Ovary (tissue), 9 donors: ENCODE measurements around the gene SCYL3. TPM values are rescaled to one million over a fixed set of nuclear protein-coding genes. Genes with fewer than 3 reads are reported as not detected.

ENCODE experiments used
- DNase-seq, 5 donors: peaks; one replicate each; pipeline ENCODE4 v3.0.0-alpha.2; 2019 to 2020
- H3K27ac ChIP-seq, 2 donors: fragments of 200-600 bp; one replicate each; pipeline versions ENCODE4 v1.5.1 to v1.8.0; 2019 to 2022
- H3K27me3 ChIP-seq: fragments of 200-600 bp; one replicate; pipeline ENCODE4 v1.8.0; 2022
- H3K36me3 ChIP-seq: fragments of 200-600 bp; sonication (generic); one replicate; pipeline ENCODE4 v1.5.1; 2019
- H3K4me1 ChIP-seq: one replicate; pipeline ENCODE4 v1.8.1; 2013; ENCODE audit warnings: mild to moderate bottlenecking, moderate library complexity; ENCODE audit not compliant: insufficient read depth
- H3K4me3 ChIP-seq: fragments of 200-600 bp; sonication (generic); one replicate; pipeline ENCODE4 v1.5.1; 2017
- H3K9me3 ChIP-seq, 2 donors: fragments of 200-600 bp in 1 of 2; sonication (generic) in 1 of 2; one replicate each; pipeline versions ENCODE4 v1.5.1 to v1.8.1; 2013 to 2019; ENCODE audit warnings: mild to moderate bottlenecking in 1 of 2, moderate library complexity in 1 of 2
- EP300 ChIP-seq: sonication (generic); formaldehyde crosslinking; IDR thresholded peaks from one replicate; pipeline ENCODE4 v1.6.1; 2017; ENCODE audit warnings: antibody characterized with exemption
- POLR2A ChIP-seq: fragments of 450-650 bp; IDR thresholded peaks from one replicate; pipeline ENCODE4 v1.6.1; 2017; ENCODE audit warnings: antibody characterized with exemption, mild to moderate bottlenecking, moderate library complexity
- WGBS, 3 donors: extraction: QIAGEN DNeasy Blood & Tissue Kit in 1 of 3; methylation state at CpG; one replicate each; pipeline versions ENCODE4 v1.1.5 to v1.1.7; 2013 to 2017; 5-methylcytosine and 5-hydroxymethylcytosine counted together
- intact Hi-C, 4 donors: fragments of 100-400 bp; cut with DNase I; formaldehyde crosslinking; loops; one replicate each; pipeline versions ENCODE4 v1.11.0 to v1.15.1; 2022 to 2023
- polyA plus RNA-seq, 2 donors: library from polyadenylated mRNA; stranded (reverse); fragments of 200-250 nt in 1 of 2; fragments of 350-450 nt in 1 of 2; fragmentation: Illumina TruSeq in 1 of 2; extraction: RNeasy Lipid Tissue Mini Kit (QIAGEN cat#74804) in 1 of 2; gene quantifications; one replicate each; pipeline ENCODE4 v1.2.3, GENCODE V29; 2013 to 2014
- total RNA-seq, 7 donors: library from RNA; depleted of rRNA in 2 of 7; stranded (reverse); fragments of >200 nt in 2 of 7; fragmentation: NEBNext Ultra II Directional in 3 of 7; extraction: Animal tissue kit (Norgen Biotek cat#: 25700) in 3 of 7; gene quantifications; one replicate each; pipeline versions ENCODE4 v1.1.0 to v1.2.4, GENCODE V29; 2016 to 2023
- TF ChIP-seq, protein P1 (sequence below), 3 donors: fragments of 450-650 bp in 2 of 3; fragments of 200-600 bp in 1 of 3; IDR thresholded peaks; one replicate each; pipeline versions ENCODE4 v1.5.1 to v1.8.0; 2016 to 2022; ENCODE audit warnings: antibody characterized with exemption in 3 of 3, mild to moderate bottlenecking in 1 of 3
- donor health status: DM: no; HTN: no; CAD: no; lungs with moderate emphysema.
- donor health status: DM: no; HTN: no; CAD: no.
- donor health status: Bipolar disorder and iron deficiency.
- donor health status: DM: yes; HTN: yes; CAD: no.
- donor health status: DM: no; HTN: no; CAD: no.
- donor health status: DM: yes; HTN: yes; CAD: no.

SCYL3 gene
- total and polyA plus RNA-seq, 9 donors = 6.3 to 15.3 (median 9.9) TPM

DNA sequence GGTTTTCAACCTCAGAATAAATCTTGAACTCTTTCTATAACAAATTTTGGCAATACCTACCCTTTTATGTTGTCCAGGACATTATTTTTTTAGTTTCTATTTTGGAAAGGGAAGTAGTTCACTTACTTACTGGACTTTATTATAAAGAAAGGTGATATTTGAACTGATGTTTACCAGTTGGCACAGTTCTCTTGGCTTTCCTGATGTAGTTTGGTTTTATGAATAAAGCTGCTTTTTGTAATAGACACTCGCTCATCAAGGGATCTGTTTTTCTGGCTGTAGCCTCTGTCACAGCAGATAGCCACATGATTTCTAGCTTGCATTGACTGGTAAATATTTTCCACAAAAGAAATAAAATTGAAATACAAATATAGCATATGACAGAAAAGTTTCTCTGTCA lies 58.0 kb downstream of the SCYL3 start:
- Histone ChIP-seq H3K36me3 (no peaks in the 10 kb centered on the region), H3K27ac (no peak overlapping the region), H3K4me1 (no peaks in the 10 kb centered on the region), H3K9me3 (no peaks in the 10 kb centered on the region), H3K4me3 (no peak overlapping the region), H3K27me3 (no peaks in the 10 kb centered on the region)
- TF ChIP-seq, protein P1, sequence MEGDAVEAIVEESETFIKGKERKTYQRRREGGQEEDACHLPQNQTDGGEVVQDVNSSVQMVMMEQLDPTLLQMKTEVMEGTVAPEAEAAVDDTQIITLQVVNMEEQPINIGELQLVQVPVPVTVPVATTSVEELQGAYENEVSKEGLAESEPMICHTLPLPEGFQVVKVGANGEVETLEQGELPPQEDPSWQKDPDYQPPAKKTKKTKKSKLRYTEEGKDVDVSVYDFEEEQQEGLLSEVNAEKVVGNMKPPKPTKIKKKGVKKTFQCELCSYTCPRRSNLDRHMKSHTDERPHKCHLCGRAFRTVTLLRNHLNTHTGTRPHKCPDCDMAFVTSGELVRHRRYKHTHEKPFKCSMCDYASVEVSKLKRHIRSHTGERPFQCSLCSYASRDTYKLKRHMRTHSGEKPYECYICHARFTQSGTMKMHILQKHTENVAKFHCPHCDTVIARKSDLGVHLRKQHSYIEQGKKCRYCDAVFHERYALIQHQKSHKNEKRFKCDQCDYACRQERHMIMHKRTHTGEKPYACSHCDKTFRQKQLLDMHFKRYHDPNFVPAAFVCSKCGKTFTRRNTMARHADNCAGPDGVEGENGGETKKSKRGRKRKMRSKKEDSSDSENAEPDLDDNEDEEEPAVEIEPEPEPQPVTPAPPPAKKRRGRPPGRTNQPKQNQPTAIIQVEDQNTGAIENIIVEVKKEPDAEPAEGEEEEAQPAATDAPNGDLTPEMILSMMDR (IDR thresholded peaks at IDR 0.05) = no peak
- TF ChIP-seq EP300 = no peak
- TF ChIP-seq POLR2A = no peak
- intact Hi-C loops = no loop called here
- no peak for DNase-seq
- 96 to 100% (median 98%) methylated on average over 1 of the region's 1 CpG for WGBS, 3 donors

DNA sequence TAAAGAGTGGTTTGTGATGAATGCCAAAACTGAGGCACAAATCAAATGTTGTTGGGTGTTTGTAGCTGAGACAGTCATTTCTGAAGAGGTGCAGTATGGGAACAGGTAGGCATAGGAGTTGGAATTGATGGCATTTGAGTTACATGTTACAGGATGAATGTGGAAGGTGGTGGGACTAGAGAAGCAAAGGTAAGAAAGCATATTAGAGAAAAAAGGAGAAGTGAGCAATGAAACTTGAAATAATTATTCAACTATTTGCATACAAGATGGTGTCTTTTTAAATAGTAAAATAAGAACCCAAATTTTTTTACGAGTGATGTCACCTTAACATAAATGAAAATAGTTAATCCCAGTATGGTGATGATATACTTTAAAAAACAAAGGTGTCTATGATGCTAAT lies 58.8 kb downstream of the SCYL3 start:
- Histone ChIP-seq H3K36me3 (no peaks in the 10 kb centered on the region), H3K4me1 (no peaks in the 10 kb centered on the region), H3K27me3 (no peaks in the 10 kb centered on the region), H3K27ac (no peak overlapping the region), H3K4me3 (no peak overlapping the region), H3K9me3 (no peaks in the 10 kb centered on the region)
- TF ChIP-seq EP300 = no peak
- TF ChIP-seq, protein P1 (IDR thresholded peaks at IDR 0.05) = no peak
- TF ChIP-seq POLR2A = no peak
- intact Hi-C loops = no loop called here
- no peak for DNase-seq
- 90 to 100% (median 96%) methylated on average over 1 of the region's 1 CpG for WGBS, 3 donors

DNA sequence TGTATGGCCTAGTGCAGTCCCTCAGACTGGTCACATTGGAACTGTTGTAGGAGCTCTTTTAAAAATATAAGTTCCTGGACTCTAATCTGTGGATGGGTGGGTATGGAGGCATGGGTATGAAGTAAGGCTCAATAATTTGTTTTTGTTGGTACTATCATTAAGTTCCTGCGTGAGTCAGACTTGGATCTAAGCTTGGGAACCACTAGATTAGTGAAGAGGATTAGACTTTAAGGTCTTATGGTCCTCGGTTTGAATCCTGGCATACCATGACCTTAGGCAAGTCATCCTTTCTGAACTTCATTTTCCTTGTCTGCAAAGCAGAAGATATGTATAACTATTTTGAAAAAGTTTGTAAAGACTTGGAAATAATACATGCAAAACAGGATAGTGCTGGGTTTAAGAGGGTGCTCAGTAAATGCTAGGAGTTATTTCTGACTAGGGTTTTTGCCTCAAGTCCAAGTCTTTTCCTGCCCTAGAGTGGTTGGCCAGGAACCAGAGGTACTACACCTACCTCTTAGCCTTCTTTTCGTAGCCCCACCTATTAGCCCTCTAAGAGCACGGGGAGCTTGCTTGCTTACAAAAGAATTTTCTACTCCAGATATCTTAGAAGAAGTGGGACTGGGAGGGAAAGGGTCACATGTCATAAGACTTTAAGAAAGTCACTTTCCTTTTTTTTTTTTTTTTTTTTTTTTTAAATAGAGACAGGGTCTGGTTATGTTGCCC lies 60.4 kb downstream of the SCYL3 start:
- H3K27ac ChIP-seq = no peak overlapping the region
- no peaks in the 10 kb centered on the region for H3K27me3 ChIP-seq
- no peak for TF ChIP-seq POLR2A
- no peak for TF ChIP-seq EP300
- TF ChIP-seq, protein P1 (IDR thresholded peaks at IDR 0.05) = no peak
- no peaks in the 10 kb centered on the region for H3K4me1 ChIP-seq
- DNase-seq = no peak
- no peaks in the 10 kb centered on the region for H3K9me3 ChIP-seq
- intact Hi-C loops = no loop called here
- no peaks in the 10 kb centered on the region for H3K36me3 ChIP-seq
- H3K4me3 ChIP-seq = no peak overlapping the region
- 64 to 81% (median 71%) methylated on average over 4 of the region's 4 CpGs for WGBS, 3 donors

DNA sequence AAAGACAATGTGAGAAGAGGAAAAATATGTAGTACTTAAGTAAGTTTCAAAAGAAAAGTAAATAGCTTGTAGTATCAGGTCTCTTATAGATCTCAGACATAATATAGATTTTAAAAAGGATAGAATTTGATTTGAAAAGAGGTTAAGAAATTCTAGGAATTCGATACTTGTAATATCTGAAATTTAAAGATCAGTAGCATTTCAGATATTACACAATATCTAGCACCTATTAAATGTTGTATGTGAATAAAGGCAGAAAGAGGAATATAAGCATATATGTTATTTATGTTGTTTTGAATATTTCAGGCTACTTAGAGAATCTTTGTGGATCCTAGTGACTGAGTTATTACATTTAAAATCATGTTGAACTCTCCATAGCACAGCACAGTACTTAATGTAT lies 64.0 kb downstream of the SCYL3 start:
- no peaks in the 10 kb centered on the region for H3K27me3 ChIP-seq
- no peak for TF ChIP-seq POLR2A
- no peak for TF ChIP-seq EP300
- TF ChIP-seq, protein P1 (IDR thresholded peaks at IDR 0.05) = no peak
- no peak overlapping the region for H3K4me3 ChIP-seq
- 97% methylated on average over 1 of the region's 1 CpG for WGBS, 3 donors
- intact Hi-C loops = no loop called here
- no peak overlapping the region for H3K27ac ChIP-seq
- no peaks in the 10 kb centered on the region for H3K9me3 ChIP-seq
- no peak for DNase-seq
- H3K4me1 ChIP-seq = no peaks in the 10 kb centered on the region
- H3K36me3 ChIP-seq = no peaks in the 10 kb centered on the region
